Mucosa of descending colon (tissue), 3 donors: ENCODE data around the gene COL17A1. TPM values are rescaled to one million over a fixed set of nuclear protein-coding genes. Genes with fewer than 3 reads are reported as not detected.

Experiments
- ATAC-seq: fragments of 200-7000 bp; cut with Tn5 transposase; one replicate; pipeline ENCODE4 v1.9.1; 2020; ENCODE audit warnings: mild to moderate bottlenecking, moderate library complexity
- DNase-seq, 3 donors: peaks; one replicate each; pipeline ENCODE4 v3.0.0-alpha.2; 2020
- H3K36me3 ChIP-seq: fragments of 200-600 bp; one replicate; pipeline ENCODE4 v1.8.0; 2021; ENCODE audit warnings: low read depth, mild to moderate bottlenecking
- H3K4me1 ChIP-seq: fragments of 200-600 bp; one replicate; pipeline ENCODE4 v1.8.0; 2021; ENCODE audit warnings: low read depth, mild to moderate bottlenecking
- H3K4me3 ChIP-seq: fragments of 200-600 bp; one replicate; pipeline ENCODE4 v1.8.0; 2021; ENCODE audit warnings: mild to moderate bottlenecking
- H3K9me3 ChIP-seq: fragments of 200-600 bp; one replicate; pipeline ENCODE4 v1.8.0; 2021; ENCODE audit warnings: mild to moderate bottlenecking
- intact Hi-C, 2 donors: fragments of 100-400 bp; cut with DNase I in 1 of 2; cut with micrococcal nuclease in 1 of 2; formaldehyde crosslinking; loops; one replicate each; pipeline versions ENCODE4 v1.11.0 to v1.11.1; 2022; cut with DNase I, micrococcal nuclease
- total RNA-seq, 3 donors: library from RNA; stranded (reverse); fragmentation: NEBNext Ultra II Directional in 2 of 3; extraction: Animal tissue kit (Norgen Biotek cat#: 25700) in 2 of 3; gene quantifications; one replicate each; pipeline versions ENCODE4 v1.2.1 to v1.2.4, GENCODE V29; 2021 to 2023
- TF ChIP-seq, protein P1 (sequence below): fragments of 200-600 bp; IDR thresholded peaks from one replicate; pipeline ENCODE4 v1.8.0; 2022; ENCODE audit warnings: antibody characterized with exemption, mild to moderate bottlenecking
- donor health status: DM: no; HTN: no; CAD: no; lungs with moderate emphysema.
- donor health status: DM: no; HTN: no; CAD: no.
- donor health status: DM: no; HTN: yes; CAD: no.

COL17A1 gene
- total RNA-seq, 3 donors from 2014 or later: 95.1 to 284 (median 119) TPM

DNA sequence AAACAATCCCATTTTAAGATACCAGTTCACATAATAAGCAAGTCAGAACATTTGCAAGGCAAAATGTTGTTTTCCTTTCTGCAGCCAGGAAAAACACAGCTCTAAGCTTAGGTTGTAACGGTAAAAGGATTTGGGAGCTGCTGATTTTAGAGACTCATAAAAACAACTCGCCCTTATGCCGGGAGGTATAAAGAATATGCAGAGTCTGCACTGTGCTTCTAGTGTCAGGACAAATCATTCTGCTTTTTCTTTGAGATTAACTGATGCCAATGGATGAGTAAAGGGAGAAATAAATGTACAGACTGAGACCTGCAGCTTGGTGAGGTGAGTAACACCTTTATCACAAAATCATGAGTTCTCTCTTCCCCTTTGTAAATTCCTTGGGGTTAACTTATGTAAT, 34.3 kb upstream of the COL17A1 start:
- no peak for ATAC-seq
- Histone ChIP-seq H3K9me3 (no peaks in the 10 kb centered on the region), H3K4me3 (no peak overlapping the region), H3K36me3 (no peaks in the 10 kb centered on the region), H3K4me1 (peaks cover 9% of the 10 kb centered on the region)
- no peak for DNase-seq
- intact Hi-C loops: loop anchor here in 1 of 2 donors (5.0 kb wide), 1 partner anchor 233 kb away; no protein-coding TSS in a partner anchor
- TF ChIP-seq, protein P1, sequence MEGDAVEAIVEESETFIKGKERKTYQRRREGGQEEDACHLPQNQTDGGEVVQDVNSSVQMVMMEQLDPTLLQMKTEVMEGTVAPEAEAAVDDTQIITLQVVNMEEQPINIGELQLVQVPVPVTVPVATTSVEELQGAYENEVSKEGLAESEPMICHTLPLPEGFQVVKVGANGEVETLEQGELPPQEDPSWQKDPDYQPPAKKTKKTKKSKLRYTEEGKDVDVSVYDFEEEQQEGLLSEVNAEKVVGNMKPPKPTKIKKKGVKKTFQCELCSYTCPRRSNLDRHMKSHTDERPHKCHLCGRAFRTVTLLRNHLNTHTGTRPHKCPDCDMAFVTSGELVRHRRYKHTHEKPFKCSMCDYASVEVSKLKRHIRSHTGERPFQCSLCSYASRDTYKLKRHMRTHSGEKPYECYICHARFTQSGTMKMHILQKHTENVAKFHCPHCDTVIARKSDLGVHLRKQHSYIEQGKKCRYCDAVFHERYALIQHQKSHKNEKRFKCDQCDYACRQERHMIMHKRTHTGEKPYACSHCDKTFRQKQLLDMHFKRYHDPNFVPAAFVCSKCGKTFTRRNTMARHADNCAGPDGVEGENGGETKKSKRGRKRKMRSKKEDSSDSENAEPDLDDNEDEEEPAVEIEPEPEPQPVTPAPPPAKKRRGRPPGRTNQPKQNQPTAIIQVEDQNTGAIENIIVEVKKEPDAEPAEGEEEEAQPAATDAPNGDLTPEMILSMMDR: no peak

DNA sequence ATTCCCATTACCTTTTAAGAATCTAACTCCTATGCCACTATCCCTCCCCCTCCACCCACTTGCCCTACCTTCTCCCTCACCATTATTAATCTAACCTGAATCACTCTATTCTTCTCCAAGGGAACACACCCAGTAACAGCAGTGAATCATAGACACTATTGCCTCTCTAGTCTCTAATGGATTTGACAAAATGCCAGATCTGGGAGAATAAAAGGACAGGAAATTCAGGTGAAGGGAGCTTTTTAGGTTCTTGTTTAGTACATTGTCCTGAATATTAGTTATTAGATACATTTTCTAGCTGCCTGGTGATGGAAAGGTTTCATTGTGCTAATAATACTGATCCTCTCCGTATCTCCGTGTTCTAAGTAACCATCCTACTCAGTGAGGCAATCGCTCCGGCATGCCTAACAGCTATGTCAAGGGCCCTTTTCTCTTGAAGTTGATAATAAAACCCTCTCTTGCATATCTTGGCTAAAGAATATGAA, 32.2 kb upstream of the COL17A1 start:
- peaks cover 9% of the 10 kb centered on the region for H3K4me1 ChIP-seq
- TF ChIP-seq, protein P1: no peak
- H3K9me3 ChIP-seq: no peaks in the 10 kb centered on the region
- DNase-seq: no peak
- no peak overlapping the region for H3K4me3 ChIP-seq
- ATAC-seq: peak; percentile 34
- intact Hi-C loops: no loop called here
- no peaks in the 10 kb centered on the region for H3K36me3 ChIP-seq

DNA sequence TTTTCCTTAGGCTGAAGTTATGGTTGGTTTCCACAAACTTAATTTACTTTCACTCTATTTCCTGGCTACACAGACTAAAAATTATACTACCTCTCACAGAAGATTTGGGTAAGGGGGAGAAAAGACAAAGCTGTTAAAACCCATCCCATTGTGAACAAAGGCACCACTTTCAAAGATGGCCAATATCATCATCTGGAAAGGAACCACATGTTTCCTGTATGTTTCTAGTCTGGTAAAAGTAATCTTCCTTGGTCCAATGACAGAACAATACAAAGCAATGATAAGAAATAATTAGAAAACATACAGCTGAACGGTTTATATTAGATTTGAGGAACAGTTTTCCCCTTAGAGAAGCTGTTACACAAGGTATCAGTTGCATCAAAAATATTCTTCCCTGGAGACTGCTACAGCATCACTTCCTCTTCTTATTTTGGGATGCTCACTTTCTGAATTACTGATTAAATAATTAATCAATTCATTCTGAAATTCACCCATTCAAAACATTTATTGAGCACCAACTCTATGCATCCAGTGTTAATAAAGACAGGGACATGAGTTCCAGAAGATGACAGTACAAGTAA, 27.8 kb upstream of the COL17A1 start:
- TF ChIP-seq, protein P1: no peak
- no peak overlapping the region for H3K4me3 ChIP-seq
- H3K36me3 ChIP-seq: no peaks in the 10 kb centered on the region
- no peaks in the 10 kb centered on the region for H3K4me1 ChIP-seq
- DNase-seq (no peak), ATAC-seq (no peak)
- H3K9me3 ChIP-seq: no peaks in the 10 kb centered on the region
- intact Hi-C loops: no loop called here

DNA sequence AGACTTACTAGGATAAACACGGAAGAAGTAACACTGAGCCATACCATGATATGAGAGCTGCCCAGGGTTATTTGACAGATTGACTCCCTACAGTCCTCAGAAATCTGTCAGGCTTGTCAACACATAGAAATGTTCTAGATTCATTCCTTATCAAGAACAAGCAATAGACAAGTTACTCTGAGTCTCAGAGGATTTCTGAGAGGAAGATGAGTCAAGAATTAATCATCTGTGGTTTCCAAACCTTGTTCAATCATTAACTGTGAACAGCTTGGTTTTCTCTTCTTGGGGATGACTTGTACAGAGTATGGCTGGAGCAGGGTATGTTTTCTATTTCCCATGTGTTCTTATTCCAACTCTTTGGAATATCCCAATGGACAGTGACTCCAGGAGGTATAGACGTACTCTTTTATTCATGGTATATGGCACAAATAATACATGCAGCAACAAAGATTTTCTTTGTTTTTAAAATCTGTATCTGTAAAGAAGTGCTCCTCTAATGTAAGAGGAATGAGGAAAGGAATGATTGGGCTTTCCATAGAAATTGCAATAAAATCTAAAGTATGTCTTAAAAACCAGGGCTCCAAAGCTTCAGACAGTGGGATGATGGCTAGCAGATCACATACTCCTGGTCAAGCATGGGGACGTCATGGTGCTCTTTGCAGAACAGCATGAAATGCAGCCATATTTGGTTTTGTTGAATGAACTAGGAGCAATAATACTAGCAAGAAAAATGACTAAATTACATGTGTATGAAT, 24.4 kb upstream of the COL17A1 start:
- TF ChIP-seq, protein P1: no peak
- intact Hi-C loops: no loop called here
- ATAC-seq (peak; percentile 74), DNase-seq (no peak)
- Histone ChIP-seq H3K9me3 (no peaks in the 10 kb centered on the region), H3K4me3 (no peak overlapping the region), H3K36me3 (no peaks in the 10 kb centered on the region), H3K4me1 (no peaks in the 10 kb centered on the region)

DNA sequence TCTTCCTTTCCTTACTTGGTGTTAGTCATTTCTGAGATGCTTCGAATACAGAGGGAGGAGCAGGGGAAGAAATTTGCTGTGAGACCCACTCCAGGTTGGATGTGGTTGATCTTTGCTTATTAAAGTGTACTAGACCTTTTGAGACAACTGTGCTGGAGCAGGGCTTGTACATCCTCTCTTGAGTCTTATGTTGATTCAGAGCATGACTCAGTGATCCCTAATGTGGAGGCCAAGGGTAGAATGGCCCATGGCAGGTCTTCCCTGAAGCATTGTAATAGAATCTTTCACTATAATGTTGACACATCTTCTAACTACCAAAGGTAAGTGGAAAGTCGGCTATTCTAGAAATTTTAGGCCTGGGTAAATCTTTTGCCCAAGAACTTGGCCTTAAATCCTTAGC, 19.2 kb upstream of the COL17A1 start:
- ATAC-seq (no peak), DNase-seq (no peak)
- no peaks in the 10 kb centered on the region for H3K4me1 ChIP-seq
- H3K4me3 ChIP-seq: no peak overlapping the region
- H3K9me3 ChIP-seq: no peaks in the 10 kb centered on the region
- intact Hi-C loops: no loop called here
- no peaks in the 10 kb centered on the region for H3K36me3 ChIP-seq
- TF ChIP-seq, protein P1: no peak
